Mesodermal cell (in vitro differentiated cells): ENCODE results near the gene CIAPIN1. TPM values are rescaled to one million over a fixed set of nuclear protein-coding genes. Genes with fewer than 3 reads are reported as not detected.

Experiments
- H3K27ac ChIP-seq: 2 replicates; pipeline ENCODE4 v1.7.0; 2013; ENCODE audit warnings: mild to moderate bottlenecking, low read depth, low read length, moderate library complexity; ENCODE audit not compliant: severe bottlenecking
- H3K36me3 ChIP-seq: 2 replicates; pipeline ENCODE4 v1.7.1; 2013; ENCODE audit warnings: mild to moderate bottlenecking, low read length, moderate library complexity; ENCODE audit not compliant: control insufficient read depth, insufficient read depth
- H3K4me1 ChIP-seq: one replicate; pipeline ENCODE4 v1.7.1; 2013; ENCODE audit warnings: mild to moderate bottlenecking, low read length; ENCODE audit not compliant: insufficient read depth, control insufficient read depth, poor library complexity, severe bottlenecking
- H3K4me3 ChIP-seq: 2 replicates; pipeline ENCODE4 v1.7.0; 2013; ENCODE audit warnings: low read length, control low read depth, mild to moderate bottlenecking; ENCODE audit not compliant: insufficient read depth, poor library complexity, severe bottlenecking; ENCODE audit errors: extremely low read depth
- H3K9me3 ChIP-seq: 2 replicates; pipeline ENCODE4 v1.7.1; 2013; ENCODE audit warnings: mild to moderate bottlenecking, low read length, moderate library complexity; ENCODE audit not compliant: control insufficient read depth
- WGBS, 2 experiments: methylation state at CpG; one replicate each; pipeline ENCODE4 v1.1.5; 2013; ENCODE audit warnings: missing lambda C conversion rate in 2 of 2; ENCODE audit not compliant: insufficient coverage in 2 of 2; 5-methylcytosine and 5-hydroxymethylcytosine counted together
- polyA plus RNA-seq, 2 experiments: library from polyadenylated mRNA; stranded (reverse); fragments of 50-300 nt; gene quantifications; one replicate each; pipeline ENCODE4 v1.2.3, GENCODE V29; 2013

The CIAPIN1 gene
- 64.5 TPM for polyA plus RNA-seq (2013, experiment 1 of 2)
- 59.6 TPM for polyA plus RNA-seq (2013, experiment 2 of 2)

DNA sequence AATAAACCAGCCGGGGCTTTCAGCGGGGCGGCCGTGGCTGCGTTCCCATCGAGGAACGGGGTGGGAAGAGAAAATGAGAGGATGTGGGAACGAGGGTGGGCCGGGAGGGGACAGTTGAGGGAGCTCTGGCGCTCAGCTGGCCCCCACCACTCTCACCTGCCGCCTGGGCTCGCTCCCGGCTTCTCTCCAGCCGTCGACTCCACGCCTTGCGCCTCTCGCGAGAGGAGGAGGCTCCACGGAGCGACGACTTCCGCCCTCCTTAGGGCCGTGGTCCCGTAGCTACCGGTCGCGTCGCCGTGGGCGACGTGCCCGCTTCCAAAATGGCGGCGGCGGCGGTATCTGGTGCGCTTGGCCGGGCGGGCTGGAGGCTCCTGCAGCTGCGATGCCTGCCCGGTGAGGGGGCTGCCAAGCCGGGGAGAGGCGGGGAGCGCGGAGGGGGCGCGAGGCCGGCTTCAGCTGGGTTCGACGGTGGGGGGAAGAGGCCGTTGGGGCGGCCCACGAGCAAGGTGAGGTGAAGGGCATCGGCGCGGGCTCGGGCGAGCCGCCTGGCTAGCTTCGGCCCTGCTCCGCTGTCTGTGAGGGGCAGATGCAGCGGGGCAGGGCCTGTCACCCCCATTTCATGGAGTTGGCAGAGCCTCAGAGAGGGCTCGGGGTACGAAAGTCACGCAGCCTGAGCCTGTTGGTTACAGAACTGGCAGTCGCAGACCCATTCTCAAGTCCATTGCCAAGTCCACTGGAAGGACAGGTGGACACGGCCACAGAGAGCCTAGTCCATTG, at the start of gene CIAPIN1, which contains the start of gene COQ9:
Gene CIAPIN1, minus strand, starts transcription at position 200 of the 777 bp plus-strand sequence. CDS start 6,457 bp downstream, outside the sequence.
Gene COQ9, plus strand, starts transcription at position 294 of the 777 bp plus-strand sequence. Its CDS starts 27 bp downstream, at position 321.
- Histone ChIP-seq H3K9me3 (no peaks in the 10 kb centered on the region), H3K4me3 (peak within 1 kb of the TSS; percentile 90), H3K4me1 (no peaks in the 10 kb centered on the region), H3K27ac (peak within 1 kb of the TSS; percentile 69), H3K36me3 (peaks cover 46% of the 10 kb centered on the region)
- WGBS, 2 experiments: 1% methylated on average over 47 to 53 of the region's 68 CpGs

DNA sequence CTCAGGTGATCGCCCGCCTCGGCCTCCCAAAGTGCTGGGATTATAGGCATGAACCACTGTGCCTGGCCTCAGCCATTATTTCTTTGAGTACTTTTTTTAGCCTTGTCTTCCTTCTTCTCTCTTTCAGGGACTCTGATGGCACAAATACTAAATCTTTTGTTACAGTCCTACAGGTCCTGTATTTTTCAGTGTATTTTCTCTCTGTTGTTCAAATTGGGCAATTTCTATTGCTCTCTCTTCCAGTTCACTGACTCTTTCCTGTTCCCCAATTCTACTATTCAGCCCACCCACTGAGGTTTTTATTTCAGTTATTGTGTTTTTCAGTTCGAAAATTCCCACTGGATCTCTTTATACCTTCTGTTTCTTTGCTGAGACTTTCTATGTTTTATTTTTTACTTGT, 46.6 kb upstream of the CIAPIN1 start:
- H3K4me3 ChIP-seq: no peak overlapping the region
- no peaks in the 10 kb centered on the region for H3K4me1 ChIP-seq
- H3K27ac ChIP-seq: no peak overlapping the region
- H3K9me3 ChIP-seq: peaks cover 7% of the 10 kb centered on the region
- H3K36me3 ChIP-seq: no peaks in the 10 kb centered on the region
- WGBS, 2 experiments: 89 to 100% methylated on average over 3 to 4 of the region's 4 CpGs

DNA sequence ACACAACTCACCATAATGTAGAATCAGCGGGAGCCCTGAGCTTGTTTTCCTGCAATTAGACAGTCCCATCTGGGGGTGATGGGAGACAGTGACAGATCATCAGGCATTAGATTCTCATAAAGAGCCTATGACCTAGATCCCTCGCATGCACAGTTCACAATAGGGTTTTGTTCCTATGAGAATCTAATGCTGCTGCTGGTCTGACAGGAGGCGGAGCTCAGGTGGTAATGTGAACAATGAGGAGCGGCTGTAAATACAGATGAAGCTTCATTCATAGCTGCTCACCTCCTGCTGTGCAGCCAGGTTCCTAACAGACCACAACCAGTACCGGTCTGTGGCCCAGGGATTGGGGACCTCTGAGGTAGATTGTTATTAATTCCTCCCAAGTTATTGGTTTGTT, 42.0 kb upstream of the CIAPIN1 start:
- Histone ChIP-seq H3K36me3 (peaks cover 13% of the 10 kb centered on the region), H3K9me3 (peaks cover 7% of the 10 kb centered on the region), H3K4me1 (peaks cover 21% of the 10 kb centered on the region), H3K27ac (no peak overlapping the region), H3K4me3 (no peak overlapping the region)
- WGBS, 2 experiments: 90 to 100% methylated on average over 2 to 3 of the region's 5 CpGs

DNA sequence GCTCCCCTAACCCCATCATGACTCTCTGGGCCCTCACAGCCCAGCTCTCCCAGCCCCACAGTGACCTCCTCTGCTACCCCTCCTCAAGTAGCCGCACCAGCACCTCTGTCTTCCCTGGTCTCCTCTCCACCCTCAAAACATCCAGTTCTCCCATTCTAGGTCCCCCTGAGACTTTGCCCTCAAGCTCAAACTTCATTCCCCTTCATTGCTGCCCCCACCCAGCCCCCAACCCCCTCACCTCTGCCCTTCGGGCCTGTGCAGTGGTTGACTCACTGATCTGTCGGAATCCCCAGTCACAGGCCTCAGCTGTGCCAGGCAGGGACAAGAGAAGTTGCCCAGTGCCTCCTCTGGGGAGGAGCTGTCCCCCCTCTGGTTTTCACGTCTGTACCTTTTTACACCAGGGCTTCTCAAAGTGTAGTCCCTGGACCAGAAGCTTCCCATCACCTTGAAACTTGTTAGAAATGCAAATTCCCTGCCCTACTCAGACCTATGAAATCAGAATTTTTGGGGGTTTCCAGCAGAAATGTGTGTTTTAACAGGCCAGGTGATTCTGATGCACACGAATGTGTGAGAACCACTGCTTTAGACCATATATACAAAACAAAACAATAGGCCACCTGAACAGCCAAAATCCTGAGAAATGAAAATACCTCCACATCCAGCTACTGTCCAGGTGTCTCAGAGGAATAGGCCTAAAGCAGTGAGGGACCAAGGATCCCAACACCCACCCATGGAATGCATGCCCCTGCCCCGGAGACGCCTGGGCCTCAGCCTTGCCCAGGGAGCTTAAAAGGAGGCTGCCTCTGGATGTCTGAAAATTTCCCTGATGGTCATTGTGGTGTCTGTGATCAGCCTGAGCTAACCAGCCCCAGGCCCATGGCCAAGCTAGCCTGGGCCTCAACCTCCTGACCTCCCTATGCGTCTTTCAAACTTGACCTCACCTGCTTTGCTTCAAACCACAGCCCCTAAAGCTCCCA, 40.0 kb upstream of the CIAPIN1 start:
- WGBS, 2 experiments: 56 to 85% methylated on average over 6 of the region's 8 CpGs
- H3K36me3 ChIP-seq: peaks cover 33% of the 10 kb centered on the region
- H3K4me1 ChIP-seq: peaks cover 30% of the 10 kb centered on the region
- H3K27ac ChIP-seq: peak overlapping the region; percentile 50
- H3K4me3 ChIP-seq: peak overlapping the region; percentile 88
- peaks cover 7% of the 10 kb centered on the region for H3K9me3 ChIP-seq

DNA sequence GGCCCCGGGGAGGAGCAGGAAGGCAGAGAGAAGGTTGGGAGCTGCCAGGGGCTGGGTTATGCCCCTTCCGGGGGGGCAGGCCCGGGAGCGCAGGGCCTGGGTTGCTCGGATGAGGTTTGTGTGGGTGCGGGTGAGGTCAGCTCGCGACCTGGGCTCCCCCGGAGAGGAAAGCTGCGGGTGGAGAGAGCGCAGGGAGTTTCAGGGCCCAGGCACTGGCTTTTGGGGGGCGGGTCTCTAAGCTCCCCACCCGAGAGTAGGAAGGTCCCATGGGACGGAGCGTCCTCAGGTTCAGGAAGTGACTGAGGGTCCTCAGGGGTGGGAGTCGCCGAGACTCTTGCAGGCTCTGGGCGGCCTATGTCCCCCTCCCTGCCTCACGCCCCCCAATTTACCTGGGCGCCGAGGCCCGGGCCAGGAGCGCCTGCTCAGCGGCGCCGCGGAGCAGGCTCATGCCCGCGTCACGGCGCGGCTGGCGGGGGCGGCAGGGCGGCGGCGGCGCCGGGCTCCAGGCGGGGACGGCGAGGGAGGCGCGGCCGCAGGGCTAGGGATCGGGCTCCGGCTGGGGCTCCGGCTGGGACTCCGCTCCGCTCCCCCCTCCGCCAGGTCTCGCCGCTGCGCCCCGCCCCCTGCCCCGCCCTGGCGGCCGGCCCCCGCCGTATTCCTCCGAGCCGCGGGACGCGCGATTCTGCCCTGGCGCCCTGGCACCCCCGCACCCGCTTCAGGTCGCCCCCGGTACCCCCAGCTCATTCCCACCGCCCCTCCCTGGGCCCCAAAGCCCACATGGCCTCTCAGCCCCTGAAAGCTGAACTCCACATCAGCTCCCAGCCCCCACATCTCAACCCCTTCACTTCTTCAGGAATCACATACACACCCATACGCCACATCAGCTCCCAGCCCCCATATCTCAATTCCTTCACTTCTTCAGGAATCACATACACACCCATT, 39.0 kb upstream of the CIAPIN1 start, which contains the start of gene DOK4:
Gene DOK4, minus strand, starts transcription at position 578 of the 942 bp plus-strand sequence. CDS start 6,986 bp downstream, outside the sequence.
- Histone ChIP-seq H3K36me3 (peaks cover 42% of the 10 kb centered on the region), H3K4me1 (peaks cover 34% of the 10 kb centered on the region), H3K4me3 (peak within 1 kb of the TSS; percentile 88), H3K9me3 (peaks cover 7% of the 10 kb centered on the region), H3K27ac (peak within 1 kb of the TSS; percentile 68)
- whole genome bisulfite sequencing, 2 experiments: 2 to 3% methylated on average over 28 to 48 of the region's 73 CpGs

DNA sequence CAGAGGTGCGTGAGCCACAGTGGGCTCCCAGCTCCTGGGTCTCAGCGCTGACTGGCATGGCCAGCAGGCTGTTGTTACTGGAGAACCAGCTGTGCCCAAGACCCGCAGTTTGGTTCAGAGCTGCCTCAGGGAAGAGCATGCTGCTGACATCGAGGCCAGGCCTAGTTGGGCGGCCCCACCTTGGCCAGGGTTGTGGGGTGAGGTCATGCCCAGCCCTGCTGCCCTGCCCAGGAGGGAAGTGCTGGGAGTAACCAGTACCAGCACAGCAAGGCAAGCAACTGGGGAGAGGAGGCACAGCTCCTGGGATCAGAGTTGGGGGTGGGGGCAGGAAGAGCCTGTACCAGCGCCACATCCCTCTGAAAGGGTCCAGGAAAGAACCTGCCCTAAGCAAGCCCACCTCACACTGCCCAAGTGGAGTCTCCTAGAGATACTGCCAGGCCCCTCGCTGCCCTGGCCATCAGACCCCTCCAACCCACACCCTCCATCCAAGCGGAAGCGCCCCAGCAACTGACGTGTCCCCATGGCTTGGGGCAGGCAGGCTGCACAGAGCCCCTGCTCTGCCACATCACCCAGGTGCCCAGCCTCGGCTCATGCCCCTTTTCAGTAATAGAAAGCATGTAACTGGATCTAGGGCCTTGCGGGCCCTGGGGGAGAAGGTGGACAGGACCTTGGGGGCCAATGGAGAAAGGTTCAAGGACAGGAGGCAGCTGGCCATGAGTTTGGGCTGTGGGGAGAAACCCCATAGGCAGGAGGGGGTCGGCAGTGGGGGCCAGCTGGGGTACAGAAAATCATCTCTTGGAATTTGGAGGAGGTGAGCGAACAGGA, 38.1 kb upstream of the CIAPIN1 start:
- Histone ChIP-seq H3K9me3 (peaks cover 7% of the 10 kb centered on the region), H3K36me3 (peaks cover 50% of the 10 kb centered on the region), H3K4me1 (peaks cover 42% of the 10 kb centered on the region), H3K27ac (peak overlapping the region; percentile 68), H3K4me3 (peak overlapping the region; percentile 88)
- WGBS, 2 experiments: 67 to 73% methylated on average over 9 to 11 of the region's 14 CpGs

DNA sequence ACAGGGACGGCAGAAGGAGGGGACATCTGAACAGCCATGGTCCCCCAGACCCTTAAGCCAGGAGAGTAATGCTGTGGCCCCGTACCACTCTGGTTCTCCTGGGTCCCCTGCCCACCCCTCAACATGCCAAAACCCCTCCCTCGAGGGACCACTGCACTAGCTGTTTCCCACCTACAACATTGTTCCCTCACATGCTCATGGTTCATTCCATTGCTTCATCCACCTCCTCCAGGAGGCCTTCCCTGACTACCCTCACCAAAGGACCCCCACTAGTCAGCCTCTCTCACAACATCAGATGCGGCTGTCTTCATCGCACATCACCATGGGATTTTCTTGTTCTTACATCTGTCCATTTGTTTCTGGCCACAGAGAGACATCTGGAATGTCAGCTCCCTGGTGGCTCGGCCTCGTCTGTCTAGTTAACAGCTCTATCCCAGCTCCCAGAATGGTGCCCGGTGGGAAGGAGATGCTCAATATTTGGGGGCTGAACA, 37.4 kb upstream of the CIAPIN1 start:
- Histone ChIP-seq H3K27ac (peak overlapping the region; percentile 68), H3K4me3 (peak overlapping the region; percentile 88), H3K9me3 (peaks cover 5% of the 10 kb centered on the region), H3K36me3 (peaks cover 56% of the 10 kb centered on the region), H3K4me1 (peaks cover 42% of the 10 kb centered on the region)
- 85 to 89% methylated on average over 7 to 8 of the region's 8 CpGs for WGBS, 2 experiments

DNA sequence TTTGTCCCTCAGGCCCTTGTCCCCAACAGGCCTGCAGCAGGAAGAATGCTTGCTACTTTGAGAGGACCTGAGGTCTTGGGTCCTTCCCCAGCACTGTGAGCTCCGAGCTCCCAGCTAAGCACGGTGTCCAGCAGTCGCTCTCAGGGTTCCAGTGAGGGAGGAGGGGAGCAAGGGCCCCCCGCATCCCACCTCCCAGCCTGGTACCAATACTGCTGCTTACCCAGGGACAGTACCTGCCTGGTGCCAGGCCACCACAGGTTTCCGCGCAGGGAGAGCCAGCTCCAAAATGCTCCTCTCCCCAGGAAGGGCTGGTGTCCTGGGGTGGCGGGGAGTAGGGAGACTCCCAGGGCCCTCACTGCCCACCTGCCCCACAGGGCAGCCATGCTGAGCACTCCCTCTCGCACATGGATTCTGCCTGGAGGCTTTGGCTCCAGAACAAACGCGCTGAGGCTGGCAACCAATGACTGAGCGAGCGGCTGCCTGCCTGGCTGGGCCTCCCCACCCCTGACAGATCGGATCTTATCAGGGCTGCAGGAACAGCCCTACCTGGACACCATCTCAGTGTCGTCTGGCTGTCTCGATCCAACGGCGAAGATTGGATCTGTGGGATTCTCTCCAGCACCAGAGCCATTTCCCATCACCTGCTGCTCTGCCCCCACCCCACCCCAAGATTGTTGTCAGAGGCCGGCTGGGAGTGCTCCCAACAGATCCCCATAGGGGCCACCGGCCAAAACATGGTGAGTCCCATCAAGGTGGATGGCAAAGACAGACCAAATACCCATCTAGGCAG, 36.7 kb upstream of the CIAPIN1 start:
- 84 to 90% methylated on average over 15 of the region's 19 CpGs for WGBS, 2 experiments
- Histone ChIP-seq H3K4me3 (peak overlapping the region; percentile 88), H3K9me3 (no peaks in the 10 kb centered on the region), H3K4me1 (peaks cover 42% of the 10 kb centered on the region), H3K36me3 (peaks cover 63% of the 10 kb centered on the region), H3K27ac (peak overlapping the region; percentile 1)
